SH-SY5Y (cell line): ENCODE results near the gene GPHN.

Source experiments
- GATA2 ChIP-seq: IDR thresholded peaks from 2 replicates; pipeline ENCODE4 v1.6.1; 2011; ENCODE audit warnings: mild to moderate bottlenecking, low read depth, low read length
- GATA3 ChIP-seq: IDR thresholded peaks from 2 replicates; pipeline ENCODE4 v1.6.1; 2011; ENCODE audit warnings: low read depth, mild to moderate bottlenecking, low read length, moderate library complexity

DNA sequence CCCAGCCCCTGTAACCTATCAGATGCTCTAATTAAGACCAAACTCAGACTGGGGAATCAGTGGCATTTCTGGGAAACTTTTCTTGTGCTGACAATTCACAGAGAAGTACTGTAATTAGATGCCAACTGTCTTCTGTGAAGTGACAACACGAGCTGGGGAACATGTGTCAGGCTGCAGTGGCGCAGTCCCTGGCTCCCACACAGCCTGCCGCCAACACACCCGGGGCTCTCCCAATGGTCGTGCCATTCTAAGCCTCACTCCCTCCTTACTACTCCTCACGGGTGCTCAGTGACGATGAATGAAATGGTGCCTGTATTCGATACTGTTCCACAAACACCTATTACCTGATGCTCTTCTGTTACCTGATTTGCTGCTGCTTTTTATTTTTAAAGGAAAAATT is 699.9 kb downstream of the GPHN start:
- TF ChIP-seq GATA2, result no peak
- TF ChIP-seq GATA3, result no peak
